H9 (cell line): ENCODE results near the gene PPM1J. TPM values are rescaled to one million over a fixed set of nuclear protein-coding genes. Genes with fewer than 3 reads are reported as not detected.
A peak's percentile ranks its signal among the peaks of the same experiment; 100 is the strongest.
"Not testable (repeated sequence)": the region's sequence is repeated elsewhere in the genome, so short reads cannot be mapped to it uniquely, and the experiment has no call there.

Experiments used
- DNase-seq: peaks from one replicate; pipeline ENCODE4 v3.0.0-alpha.2; 2017
- H2AFZ ChIP-seq: one replicate; pipeline ENCODE4 v1.6.1; 2013; ENCODE audit warnings: mild to moderate bottlenecking, low read length, control low read depth, moderate library complexity
- H2AK5ac ChIP-seq: 2 replicates; pipeline ENCODE4 v1.6.1; 2013; ENCODE audit warnings: low read length, control low read depth, mixed read lengths; ENCODE audit not compliant: insufficient read length
- H2BK120ac ChIP-seq: one replicate; pipeline ENCODE4 v1.6.1; 2013; ENCODE audit warnings: low read depth, mild to moderate bottlenecking, low read length, control low read depth, inconsistent platforms; ENCODE audit not compliant: poor library complexity, severe bottlenecking
- H2BK12ac ChIP-seq: 2 replicates; pipeline ENCODE4 v1.6.1; 2013; ENCODE audit warnings: low read length, control low read depth, mixed read lengths, low read depth; ENCODE audit not compliant: insufficient read length
- H2BK15ac ChIP-seq: 2 replicates; pipeline ENCODE4 v1.6.1; 2013; ENCODE audit warnings: low read depth, low read length, control low read depth
- H2BK20ac ChIP-seq: one replicate; pipeline ENCODE4 v1.6.1; 2013; ENCODE audit warnings: low read depth, mild to moderate bottlenecking, low read length, control low read depth, inconsistent platforms; ENCODE audit not compliant: poor library complexity, severe bottlenecking
- H2BK5ac ChIP-seq: 2 replicates; pipeline ENCODE4 v1.6.1; 2013; ENCODE audit warnings: low read length, control low read depth, mixed read lengths; ENCODE audit not compliant: insufficient read length
- H3K14ac ChIP-seq: 2 replicates; pipeline ENCODE4 v1.6.1; 2013; ENCODE audit warnings: low read length, control low read depth; ENCODE audit not compliant: insufficient read depth
- H3K18ac ChIP-seq: 2 replicates; pipeline ENCODE4 v1.6.1; 2013; ENCODE audit warnings: low read depth, mild to moderate bottlenecking, mixed read lengths, low read length, control low read depth; ENCODE audit not compliant: insufficient read length
- H3K23ac ChIP-seq: 2 replicates; pipeline ENCODE4 v1.6.1; 2013; ENCODE audit warnings: low read length, control low read depth, mixed read lengths, low read depth; ENCODE audit not compliant: insufficient read length
- H3K23me2 ChIP-seq: 2 replicates; pipeline ENCODE4 v1.6.1; 2013; ENCODE audit warnings: low read depth, mild to moderate bottlenecking, mixed read lengths, low read length, control low read depth; ENCODE audit not compliant: insufficient read length, poor library complexity, severe bottlenecking
- H3K27ac ChIP-seq: 2 replicates; pipeline ENCODE4 v1.5.1; 2013; ENCODE audit warnings: low read length, control low read depth, mixed read lengths, low read depth; ENCODE audit not compliant: insufficient read length
- H3K27me3 ChIP-seq: 2 replicates; pipeline ENCODE4 v1.6.1; 2013; ENCODE audit warnings: low read length, control low read depth, inconsistent platforms; ENCODE audit not compliant: insufficient read depth
- H3K4ac ChIP-seq: 2 replicates; pipeline ENCODE4 v1.6.1; 2013; ENCODE audit warnings: low read depth, mild to moderate bottlenecking, control low read depth, inconsistent platforms, low read length, moderate library complexity
- H3K4me1 ChIP-seq: 2 replicates; pipeline ENCODE4 v1.6.1; 2013; ENCODE audit warnings: low read length, control low read depth, inconsistent platforms; ENCODE audit not compliant: insufficient read depth
- H3K4me2 ChIP-seq: 2 replicates; pipeline ENCODE4 v1.6.1; 2013; ENCODE audit warnings: low read length, control low read depth, mixed read lengths; ENCODE audit not compliant: insufficient read length, insufficient read depth
- H3K56ac ChIP-seq: 2 replicates; pipeline ENCODE4 v1.6.1; 2013; ENCODE audit warnings: low read depth, mild to moderate bottlenecking, mixed read lengths, low read length, control low read depth; ENCODE audit not compliant: insufficient read length
- H3K79me1 ChIP-seq: 2 replicates; pipeline ENCODE4 v1.6.1; 2013; ENCODE audit warnings: low read depth, mild to moderate bottlenecking, moderate library complexity, low read length, control low read depth, inconsistent platforms; ENCODE audit not compliant: insufficient read depth, poor library complexity, severe bottlenecking
- H3K79me2 ChIP-seq: 2 replicates; pipeline ENCODE4 v1.6.1; 2013; ENCODE audit warnings: low read length, control low read depth, inconsistent platforms; ENCODE audit not compliant: insufficient read depth
- H3K9ac ChIP-seq: 2 replicates; pipeline ENCODE4 v1.6.1; 2013; ENCODE audit warnings: low read length, control low read depth, mixed read lengths; ENCODE audit not compliant: insufficient read length; ENCODE audit errors: extremely low read depth
- H3K9me3 ChIP-seq: one replicate; pipeline ENCODE4 v1.6.1; 2013; ENCODE audit warnings: low read depth, low read length, inconsistent platforms; ENCODE audit not compliant: control insufficient read depth
- H3T11ph ChIP-seq: one replicate; pipeline ENCODE4 v1.6.1; 2013; ENCODE audit warnings: mild to moderate bottlenecking, low read length, control low read depth, inconsistent platforms
- H4K20me1 ChIP-seq: one replicate; pipeline ENCODE4 v1.6.1; 2013; ENCODE audit not compliant: control insufficient read depth, insufficient read length, insufficient read depth
- H4K5ac ChIP-seq: 2 replicates; pipeline ENCODE4 v1.6.1; 2013; ENCODE audit warnings: low read depth, mild to moderate bottlenecking, mixed read lengths, low read length, control low read depth; ENCODE audit not compliant: insufficient read length
- H4K8ac ChIP-seq: replicated peaks from 2 replicates; pipeline ENCODE4 v1.6.1; 2013; ENCODE audit warnings: low read length, control low read depth, mixed read lengths, low read depth; ENCODE audit not compliant: insufficient read length
- H4K91ac ChIP-seq: 2 replicates; pipeline ENCODE4 v1.6.1; 2013; ENCODE audit warnings: low read depth, mild to moderate bottlenecking, moderate library complexity, mixed read lengths, low read length, control low read depth; ENCODE audit not compliant: insufficient read length
- H3K27ac Mint-ChIP-seq, 3 experiments: 2 replicates in 2 of 3; 3 replicates in 1 of 3; pipeline ENCODE4 v1.8.0; 2020 to 2021; ENCODE audit warnings: mixed read lengths in 3 of 3, mild to moderate bottlenecking in 1 of 3, moderate library complexity in 1 of 3
- H3K27me3 Mint-ChIP-seq: 2 replicates; pipeline ENCODE4 v1.8.0; 2021; ENCODE audit warnings: low read depth, mild to moderate bottlenecking, moderate library complexity, mixed read lengths
- H3K36me3 Mint-ChIP-seq, 3 experiments: 2 replicates in 2 of 3; 3 replicates in 1 of 3; pipeline ENCODE4 v1.8.0; 2020 to 2021; ENCODE audit warnings: low read depth in 3 of 3, mixed read lengths in 3 of 3; ENCODE audit not compliant: insufficient read depth in 1 of 3
- H3K4me1 Mint-ChIP-seq, 2 experiments: 2 replicates each; pipeline ENCODE4 v1.8.0; 2020; ENCODE audit warnings: mixed read lengths in 2 of 2
- H3K4me3 Mint-ChIP-seq, 2 experiments: 2 replicates in 1 of 2; 3 replicates in 1 of 2; pipeline ENCODE4 v1.8.0; 2020 to 2021; ENCODE audit warnings: mild to moderate bottlenecking in 2 of 2, mixed read lengths in 2 of 2, moderate library complexity in 1 of 2
- H3K9me3 Mint-ChIP-seq, 2 experiments: 2 replicates in 1 of 2; 3 replicates in 1 of 2; pipeline ENCODE4 v1.8.0; 2020; ENCODE audit warnings: mild to moderate bottlenecking in 2 of 2, mixed read lengths in 2 of 2, moderate library complexity in 1 of 2
- WGBS: extraction: QIAGEN DNeasy Blood & Tissue Kit; methylation state at CpG from one replicate; pipeline ENCODE4 v1.1.7; 2013; ENCODE audit warnings: missing lambda C conversion rate, low lambda C conversion rate, mixed read lengths; ENCODE audit not compliant: insufficient read length; ENCODE audit errors: extremely low coverage; 5-methylcytosine and 5-hydroxymethylcytosine counted together
- total RNA-seq: library from RNA; stranded (reverse); gene quantifications from 2 replicates; pipeline ENCODE4 v1.2.1, GENCODE V29; 2021
- TF ChIP-seq, protein P1 (sequence below): fragments of 200-600 bp; sonication (generic); conservative IDR thresholded peaks from 3 replicates; pipeline ENCODE4 v1.8.0; 2021; ENCODE audit warnings: antibody characterized with exemption, mild to moderate bottlenecking

Gene PPM1J
- total RNA-seq, 1 experiment from 2014 or later, result 12.7 TPM

DNA sequence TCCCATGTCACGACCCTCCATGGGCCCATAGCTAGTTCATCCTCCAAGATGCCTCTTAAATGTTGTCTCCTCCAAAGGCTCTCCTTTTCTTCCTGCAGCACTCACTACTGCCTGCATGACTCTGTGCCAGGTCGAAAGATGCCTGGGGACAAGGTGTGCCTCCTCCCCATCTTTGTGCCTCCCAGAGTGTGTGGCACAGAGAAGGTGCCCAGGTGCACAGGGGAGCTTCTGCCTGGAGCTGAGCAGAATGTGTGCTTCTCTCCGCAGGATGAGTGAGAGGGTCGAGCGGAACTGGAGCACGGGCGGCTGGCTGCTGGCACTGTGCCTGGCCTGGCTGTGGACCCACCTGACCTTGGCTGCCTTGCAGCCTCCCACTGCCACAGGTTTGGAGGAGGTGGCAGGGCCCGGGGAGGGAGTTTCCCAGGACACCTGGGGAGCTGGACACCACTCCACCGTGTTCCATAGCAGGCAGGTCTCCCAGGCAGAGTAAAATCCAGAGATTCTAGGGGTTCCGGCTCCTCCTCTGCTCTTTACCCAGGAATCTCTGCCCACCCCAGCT, 6.9 kb upstream of the PPM1J start:
- no peak overlapping the region for H2BK20ac ChIP-seq
- peak; percentile 28 for DNase-seq
- no CpG with 5 or more reads among the region's 10 CpGs for WGBS

DNA sequence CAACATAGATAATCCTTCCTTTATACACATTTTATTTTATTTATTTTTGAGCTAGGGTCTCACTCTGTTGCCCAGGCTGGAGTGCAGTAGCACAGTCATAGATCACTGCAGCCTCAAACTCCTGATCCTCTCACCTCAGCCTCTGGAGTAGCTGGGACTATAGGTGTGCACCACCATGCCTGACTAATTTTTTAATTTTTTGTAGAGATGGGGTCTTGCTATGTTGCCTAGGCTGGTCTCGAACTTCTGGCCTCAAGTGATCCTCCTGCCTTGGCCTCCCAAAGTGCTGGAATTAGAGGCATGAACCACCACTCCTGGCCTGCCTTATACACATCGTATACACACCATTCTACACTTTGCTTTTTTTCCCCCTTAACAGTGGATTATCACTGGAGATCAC, 6.2 kb upstream of the PPM1J start:
- not testable (repeated sequence) for H2BK120ac ChIP-seq, H3K27ac Mint-ChIP-seq, H3K27me3 ChIP-seq, H3T11ph ChIP-seq, H3K56ac ChIP-seq, H2BK20ac ChIP-seq, H3K9me3 ChIP-seq, H2BK5ac ChIP-seq, H3K4me3 Mint-ChIP-seq, H2AFZ ChIP-seq, H2BK15ac ChIP-seq, H4K5ac ChIP-seq, H3K9me3 Mint-ChIP-seq, H4K20me1 ChIP-seq, H3K14ac ChIP-seq, H2BK12ac ChIP-seq, H3K23ac ChIP-seq, H3K9ac ChIP-seq, DNase-seq, H2AK5ac ChIP-seq, H3K4me1 ChIP-seq, H3K18ac ChIP-seq, H4K8ac ChIP-seq, H3K4ac ChIP-seq, H3K79me2 ChIP-seq, H3K27ac ChIP-seq, H3K36me3 Mint-ChIP-seq, H3K4me2 ChIP-seq, H3K79me1 ChIP-seq, H3K23me2 ChIP-seq, H4K91ac ChIP-seq
- WGBS, result no CpG with 5 or more reads among the region's 2 CpGs
- Mint-ChIP-seq H3K4me1 (peaks cover 31 to 32% of the 10 kb centered on the region in 2 experiments), H3K27me3 (peaks cover 58% of the 10 kb centered on the region)

More for the DNA sequence above, 6.9 kb upstream of the PPM1J start:
- peaks cover 59% of the 10 kb centered on the region for H3K27me3 Mint-ChIP-seq
- Histone ChIP-seq H3K79me1 (no peaks in the 10 kb centered on the region), H2AFZ (no peak overlapping the region), H3K4ac (no peak overlapping the region), H3K23ac (no peak overlapping the region), H3K79me2 (no peaks in the 10 kb centered on the region), H4K20me1 (no peaks in the 10 kb centered on the region), H3K27me3 (no peaks in the 10 kb centered on the region; the same call in 1 of the 2 replicates), H4K8ac (no peak overlapping the region), H3K4me2 (peak overlapping the region; percentile 46), H3K4me1 (peaks cover 4% of the 10 kb centered on the region; the same call in 1 of the 2 replicates), H3T11ph (no peak overlapping the region), H3K9ac (no peak overlapping the region), H4K5ac (no peak overlapping the region), H2BK5ac (no peak overlapping the region), H3K9me3 (no peaks in the 10 kb centered on the region), H3K27ac (no peak overlapping the region), H3K23me2 (no peaks in the 10 kb centered on the region), H2AK5ac (no peak overlapping the region), H2BK120ac (no peak overlapping the region), H3K14ac (no peak overlapping the region), H4K91ac (no peak overlapping the region), H2BK15ac (no peak overlapping the region), H2BK12ac (no peak overlapping the region), H3K18ac (no peak overlapping the region), H3K56ac (no peak overlapping the region)
- TF ChIP-seq, protein P1, sequence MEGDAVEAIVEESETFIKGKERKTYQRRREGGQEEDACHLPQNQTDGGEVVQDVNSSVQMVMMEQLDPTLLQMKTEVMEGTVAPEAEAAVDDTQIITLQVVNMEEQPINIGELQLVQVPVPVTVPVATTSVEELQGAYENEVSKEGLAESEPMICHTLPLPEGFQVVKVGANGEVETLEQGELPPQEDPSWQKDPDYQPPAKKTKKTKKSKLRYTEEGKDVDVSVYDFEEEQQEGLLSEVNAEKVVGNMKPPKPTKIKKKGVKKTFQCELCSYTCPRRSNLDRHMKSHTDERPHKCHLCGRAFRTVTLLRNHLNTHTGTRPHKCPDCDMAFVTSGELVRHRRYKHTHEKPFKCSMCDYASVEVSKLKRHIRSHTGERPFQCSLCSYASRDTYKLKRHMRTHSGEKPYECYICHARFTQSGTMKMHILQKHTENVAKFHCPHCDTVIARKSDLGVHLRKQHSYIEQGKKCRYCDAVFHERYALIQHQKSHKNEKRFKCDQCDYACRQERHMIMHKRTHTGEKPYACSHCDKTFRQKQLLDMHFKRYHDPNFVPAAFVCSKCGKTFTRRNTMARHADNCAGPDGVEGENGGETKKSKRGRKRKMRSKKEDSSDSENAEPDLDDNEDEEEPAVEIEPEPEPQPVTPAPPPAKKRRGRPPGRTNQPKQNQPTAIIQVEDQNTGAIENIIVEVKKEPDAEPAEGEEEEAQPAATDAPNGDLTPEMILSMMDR, result no peak
- H3K4me3 Mint-ChIP-seq, result peak overlapping the region in 1 of 2 experiments; percentile 74; a peak in 2 of 5 replicates
- no peaks in the 10 kb centered on the region; a peak in 1 of 5 replicates for H3K9me3 Mint-ChIP-seq
- H3K27ac Mint-ChIP-seq, result no peak overlapping the region
- no peaks in the 10 kb centered on the region for H3K36me3 Mint-ChIP-seq
- peaks cover 24% of the 10 kb centered on the region in 2 experiments for H3K4me1 Mint-ChIP-seq
